Amniotic stem cell (primary cell): ENCODE measurements around the gene SRRM3.
"Not testable (repeated sequence)": the region's sequence is repeated elsewhere in the genome, so short reads cannot be mapped to it uniquely, and the experiment has no call there.

Source experiments
- DNase-seq: peaks from one replicate; lab custom pipeline; 2025; lab: John Stamatoyannopoulos, UW

SRRM3 gene

DNA sequence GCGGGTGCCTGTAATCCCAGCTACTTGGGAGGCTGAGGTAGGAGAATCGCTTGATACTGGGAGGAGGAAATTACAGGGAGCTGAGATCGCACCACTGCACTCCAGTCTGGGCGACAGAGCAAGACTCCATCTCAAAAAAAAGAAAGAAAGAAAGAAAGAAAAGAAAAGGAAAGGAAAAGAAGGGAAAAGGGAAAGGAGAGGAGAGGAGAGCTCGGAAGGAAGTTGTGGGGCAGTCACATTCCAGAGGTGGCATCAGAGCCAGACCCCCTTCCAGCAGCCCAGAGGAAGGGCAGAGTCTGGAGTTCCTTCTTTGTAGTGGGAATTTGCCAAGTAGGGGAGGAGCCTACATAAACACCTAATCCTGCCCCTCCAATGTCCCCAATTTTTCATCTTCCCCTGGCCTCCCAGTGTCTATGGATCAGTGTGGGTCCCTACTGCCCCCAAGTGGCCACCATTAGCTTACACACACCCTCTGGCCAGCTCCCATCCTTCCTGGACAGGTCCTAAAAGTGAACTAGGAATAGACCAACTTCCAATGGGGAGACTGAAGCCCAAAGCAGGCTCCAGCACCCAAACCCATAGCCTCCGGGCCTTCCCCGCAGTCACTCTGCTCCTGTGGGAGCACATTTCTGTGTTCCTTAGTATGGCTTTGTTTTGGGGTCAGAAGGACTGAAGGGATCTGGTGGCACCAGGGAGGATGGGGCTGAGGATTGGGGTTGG is 61.1 kb downstream of the SRRM3 start:
- no peak for DNase-seq

DNA sequence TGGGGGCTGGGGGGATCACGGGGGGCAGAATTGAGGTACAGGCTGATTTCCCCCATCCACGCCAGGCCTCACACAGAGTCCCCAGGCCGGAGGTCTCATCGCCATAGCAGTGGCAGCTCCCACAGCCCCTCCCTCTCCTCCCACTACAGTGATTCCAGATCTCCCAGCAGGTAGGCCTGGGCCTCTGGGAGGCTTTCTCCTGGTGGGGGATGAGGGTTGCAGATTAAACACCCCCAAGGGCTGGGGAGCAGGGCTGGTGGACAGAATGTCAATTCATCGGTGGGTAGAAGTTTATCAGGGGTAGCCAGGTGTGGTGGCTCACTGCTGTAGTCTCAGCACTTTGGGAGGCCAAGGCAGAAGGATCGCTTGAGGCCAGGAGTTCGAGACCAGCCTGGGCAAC is 63.6 kb downstream of the SRRM3 start:
- no peak for DNase-seq

DNA sequence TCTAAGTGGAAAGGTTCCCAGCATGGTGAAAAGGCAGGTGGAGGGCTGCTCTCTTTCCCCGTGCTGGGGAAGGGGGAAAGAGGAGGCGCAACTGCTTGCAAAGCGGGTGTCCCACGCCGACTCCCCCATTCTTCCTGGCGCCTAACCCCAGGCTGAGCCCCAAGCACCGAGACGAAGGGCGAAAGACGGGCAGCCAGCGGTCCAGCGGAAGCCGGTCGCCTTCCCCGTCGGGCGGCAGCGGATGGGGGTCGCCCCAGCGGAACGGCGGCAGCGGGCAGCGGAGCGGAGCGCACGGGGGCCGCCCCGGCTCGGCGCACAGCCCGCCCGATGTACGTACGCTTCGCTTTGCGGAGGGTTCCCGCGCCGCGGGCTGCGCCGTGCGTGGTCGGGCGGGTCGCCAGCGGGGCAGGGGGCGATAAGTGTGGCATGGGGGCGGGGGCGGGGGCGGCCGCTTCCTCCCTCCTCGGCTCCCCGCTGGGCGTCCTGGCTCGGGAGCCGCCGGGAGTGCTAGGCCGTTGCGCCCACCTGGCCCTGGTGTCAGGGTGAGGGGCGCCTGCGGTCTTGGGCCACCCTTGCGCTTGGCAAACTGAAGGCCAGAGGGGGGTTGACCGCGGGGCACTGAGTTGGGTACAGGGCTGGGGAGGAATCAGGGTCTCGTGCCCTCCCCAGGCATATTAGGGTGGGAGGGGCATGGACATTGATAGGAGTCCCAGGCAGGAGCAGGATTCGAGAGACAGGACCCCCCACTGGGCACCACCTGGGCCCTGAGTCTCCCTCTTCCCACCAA is 65.6 kb downstream of the SRRM3 start:
- DNase-seq = no peak

DNA sequence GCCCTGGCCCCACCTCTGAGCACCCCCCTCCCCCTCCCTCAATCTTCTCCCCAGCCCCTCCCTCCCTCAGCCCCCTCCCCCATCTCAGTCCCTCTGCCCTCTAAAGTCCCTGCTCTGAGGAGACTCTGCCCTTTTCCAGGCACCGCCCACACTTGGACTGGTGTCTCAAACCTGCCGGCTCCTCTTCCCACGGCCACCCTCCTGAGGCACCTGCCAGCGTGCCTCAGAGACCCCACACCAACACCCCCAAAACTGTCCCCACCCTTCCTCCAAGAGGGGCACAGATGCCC is 66.1 kb downstream of the SRRM3 start:
- no peak for DNase-seq

DNA sequence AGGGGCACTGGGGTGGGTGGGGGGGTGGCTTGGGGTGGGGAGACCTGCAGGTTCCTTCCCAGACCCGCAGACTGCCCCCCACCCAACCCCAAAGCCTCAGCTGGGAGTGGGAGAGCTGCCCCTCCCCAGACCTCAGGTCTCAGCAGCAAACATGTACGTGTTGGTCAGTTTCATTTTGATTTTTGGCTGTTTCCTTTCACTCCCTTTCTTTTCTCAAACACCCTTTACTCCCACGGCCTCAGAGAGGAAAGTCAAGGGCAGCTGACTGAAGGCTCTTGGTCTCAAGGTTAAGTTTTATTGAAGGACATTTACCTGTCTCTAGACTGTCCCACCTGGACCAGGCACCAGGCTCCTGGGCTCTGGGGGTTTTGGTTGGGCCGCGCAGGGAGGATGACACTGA is 66.7 kb downstream of the SRRM3 start:
- DNase-seq = no peak

DNA sequence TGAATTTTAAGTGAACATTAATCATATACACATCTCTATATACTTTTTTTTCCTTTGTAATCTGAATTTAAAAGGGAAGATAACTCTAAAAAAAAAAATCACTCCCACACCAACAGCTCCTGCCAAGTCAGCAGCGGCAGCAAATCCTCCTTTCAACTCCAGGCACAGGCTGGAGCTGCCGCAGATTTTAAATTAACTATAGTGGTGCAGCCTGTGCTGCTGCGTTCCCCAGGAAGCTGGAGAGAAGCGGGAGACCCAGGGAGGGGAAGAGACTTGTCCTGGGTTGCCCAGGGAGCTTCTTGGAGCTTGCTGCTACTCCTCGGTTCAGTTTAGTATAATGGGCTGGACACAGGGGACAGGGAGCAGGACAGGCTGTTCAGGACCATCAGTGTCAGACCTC is 68.2 kb downstream of the SRRM3 start:
- no peak for DNase-seq

DNA sequence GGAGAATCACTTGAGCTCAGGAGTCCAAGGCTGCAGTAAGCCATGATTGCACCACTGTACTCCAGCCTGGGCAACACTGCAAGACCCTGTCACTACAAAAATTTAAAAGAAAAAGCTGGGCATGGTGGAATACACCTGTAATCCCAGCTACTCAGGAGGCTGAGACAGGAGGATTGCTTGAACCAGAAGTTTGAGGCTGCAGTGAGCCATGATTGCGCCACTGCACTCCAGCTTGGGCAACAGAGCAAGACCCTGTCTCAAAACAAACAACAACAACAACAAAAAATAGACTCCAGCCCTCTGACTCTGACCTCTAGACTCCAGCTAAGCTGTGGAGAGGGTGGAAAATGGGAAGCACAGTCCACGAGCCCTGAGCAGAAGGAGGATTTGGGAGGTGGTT is 69.7 kb downstream of the SRRM3 start:
- DNase-seq = not testable (repeated sequence)

DNA sequence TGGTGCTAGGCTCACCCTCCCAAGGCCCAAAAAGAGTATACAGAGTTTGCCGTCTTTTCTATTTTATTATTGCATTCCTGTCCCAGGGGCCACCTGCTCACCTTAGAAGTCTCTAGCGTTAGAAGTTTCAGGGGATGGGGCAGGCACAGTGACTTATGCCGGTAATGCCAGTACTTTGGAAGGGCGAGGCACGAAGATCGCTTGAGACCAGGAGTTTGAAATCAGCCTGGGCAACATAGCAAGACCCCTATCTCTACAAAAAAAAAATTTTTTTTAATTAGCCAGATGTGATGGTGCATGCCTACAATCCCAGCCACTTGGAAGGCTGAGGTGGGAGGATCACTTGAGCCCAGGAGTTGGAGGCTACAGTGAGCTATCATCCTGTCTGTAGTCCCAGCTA is 70.4 kb downstream of the SRRM3 start:
- DNase-seq = no peak

DNA sequence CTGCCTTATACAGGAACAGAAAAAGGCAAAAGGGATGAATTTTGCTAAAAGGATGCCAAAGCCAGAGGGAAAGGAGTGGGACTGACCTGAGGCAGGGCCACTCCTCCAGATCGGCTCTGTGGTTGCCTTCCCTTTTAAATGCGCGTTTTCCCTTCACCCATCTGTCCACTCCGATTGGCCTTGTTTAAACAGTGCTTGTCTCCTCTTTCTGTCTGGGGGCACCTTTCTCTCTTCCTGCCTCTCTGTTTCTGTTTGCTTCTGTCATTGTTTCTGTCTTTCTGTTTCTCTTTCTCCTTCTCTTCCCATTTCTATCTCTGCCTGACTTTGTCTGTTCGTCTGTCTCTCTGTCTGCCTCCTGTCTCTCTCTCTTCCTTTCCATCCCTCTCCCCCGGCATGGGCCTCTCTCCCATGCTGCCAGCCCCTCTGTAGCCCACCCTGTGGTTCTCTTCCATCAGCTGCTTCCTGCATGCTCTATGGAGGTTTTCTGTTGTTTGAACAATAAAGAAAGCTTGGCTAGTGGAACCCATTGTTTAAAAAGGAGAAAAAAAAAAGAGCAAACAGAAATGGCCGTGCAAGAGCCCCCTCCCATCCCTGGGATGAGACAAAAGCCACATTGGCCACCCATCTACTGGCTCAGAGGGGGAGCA is 71.3 kb downstream of the SRRM3 start:
- DNase-seq = no peak

DNA sequence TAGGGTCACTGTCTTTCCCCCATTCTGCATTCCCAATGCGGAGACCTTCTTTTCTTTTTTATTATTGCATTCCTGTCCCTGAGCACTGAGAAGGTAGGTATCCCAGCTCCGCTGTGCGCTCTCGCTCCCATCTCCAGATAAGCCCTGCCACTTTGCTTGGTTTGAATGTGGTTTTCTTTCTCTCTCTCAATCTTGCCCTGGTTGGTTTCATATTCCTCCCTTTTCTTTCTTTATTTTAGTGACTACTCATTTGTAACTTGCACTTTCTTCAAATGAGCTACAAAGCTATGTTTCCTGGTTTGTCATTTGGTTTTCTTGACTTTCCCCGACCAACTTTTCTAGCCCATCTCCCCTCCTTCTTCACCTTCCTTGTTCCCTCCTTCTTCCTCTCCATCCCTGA is 71.8 kb downstream of the SRRM3 start:
- no peak for DNase-seq

DNA sequence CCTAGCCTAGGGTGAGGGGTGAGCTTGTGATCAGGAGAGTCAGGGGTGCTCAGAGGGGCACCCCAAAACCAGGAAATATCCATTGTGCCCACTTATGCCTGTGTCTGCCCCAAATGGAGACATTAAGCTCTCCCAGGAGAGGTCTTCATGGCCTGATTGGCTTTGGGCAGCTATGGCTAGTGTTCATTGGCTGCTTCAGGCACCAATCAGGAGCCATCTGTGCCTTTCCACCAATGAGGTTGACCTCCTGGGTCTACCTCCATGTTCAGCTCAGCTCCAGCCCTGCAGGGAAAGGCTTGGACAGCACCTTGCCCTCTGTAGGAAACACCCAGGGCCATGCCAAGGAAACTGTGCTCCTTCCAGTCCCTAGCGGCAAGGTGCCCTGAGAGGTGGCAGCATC is 76.8 kb downstream of the SRRM3 start:
- no peak for DNase-seq

DNA sequence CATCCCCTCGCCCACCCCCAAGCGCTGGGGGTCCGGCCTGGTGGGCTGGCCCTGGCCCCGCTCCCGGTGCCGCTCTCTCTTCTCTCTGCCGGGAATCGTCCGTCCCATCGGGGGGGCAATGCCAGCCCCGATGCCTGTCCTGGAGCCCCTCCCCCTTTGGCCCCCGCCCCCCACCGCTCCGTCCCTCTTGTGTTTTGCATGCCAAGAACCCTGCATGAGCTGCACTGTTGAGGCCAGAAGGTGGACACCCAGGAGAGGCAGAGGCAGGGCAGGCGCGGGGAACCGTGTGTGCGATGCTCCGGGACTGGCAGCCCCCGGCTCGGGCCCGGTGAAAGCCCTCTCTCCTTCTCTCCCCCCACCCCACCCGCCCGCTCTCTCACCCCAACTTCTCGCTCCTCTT is 78.7 kb downstream of the SRRM3 start:
- no peak for DNase-seq

DNA sequence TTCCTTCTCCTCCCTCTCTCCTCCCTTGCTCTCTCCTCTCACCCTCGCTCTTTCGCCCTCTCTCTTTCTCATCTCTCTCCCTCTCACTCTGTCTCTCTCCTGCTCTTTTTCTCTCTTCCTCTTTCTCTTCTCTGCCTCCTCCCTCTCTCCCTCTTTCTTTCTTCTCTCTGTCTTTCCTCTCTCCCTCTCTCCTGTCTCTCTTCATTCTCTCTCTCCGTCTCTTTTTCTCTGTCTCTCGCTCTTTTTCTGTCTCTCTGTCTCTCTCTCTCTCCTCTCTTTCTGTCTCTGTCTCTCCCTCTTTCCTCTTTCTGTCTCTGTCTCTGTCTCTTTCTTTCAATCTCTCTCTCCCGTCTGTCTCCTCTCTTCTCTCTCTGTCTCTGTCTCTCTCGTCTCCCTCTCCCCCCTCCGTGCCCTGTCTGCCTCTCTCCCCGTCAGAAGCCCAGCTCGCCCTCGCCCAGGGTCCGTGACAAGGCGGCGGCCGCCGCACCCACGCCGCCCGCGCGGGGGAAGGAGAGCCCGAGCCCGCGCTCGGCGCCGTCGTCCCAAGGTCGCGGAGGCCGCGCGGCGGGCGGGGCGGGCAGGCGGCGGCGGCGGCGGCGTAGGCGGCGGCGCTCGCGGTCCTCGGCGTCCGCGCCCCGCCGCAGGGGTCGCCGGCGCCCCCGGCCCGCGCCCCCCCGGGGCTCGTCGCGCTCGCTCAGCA is 79.5 kb downstream of the SRRM3 start:
- DNase-seq = no peak

DNA sequence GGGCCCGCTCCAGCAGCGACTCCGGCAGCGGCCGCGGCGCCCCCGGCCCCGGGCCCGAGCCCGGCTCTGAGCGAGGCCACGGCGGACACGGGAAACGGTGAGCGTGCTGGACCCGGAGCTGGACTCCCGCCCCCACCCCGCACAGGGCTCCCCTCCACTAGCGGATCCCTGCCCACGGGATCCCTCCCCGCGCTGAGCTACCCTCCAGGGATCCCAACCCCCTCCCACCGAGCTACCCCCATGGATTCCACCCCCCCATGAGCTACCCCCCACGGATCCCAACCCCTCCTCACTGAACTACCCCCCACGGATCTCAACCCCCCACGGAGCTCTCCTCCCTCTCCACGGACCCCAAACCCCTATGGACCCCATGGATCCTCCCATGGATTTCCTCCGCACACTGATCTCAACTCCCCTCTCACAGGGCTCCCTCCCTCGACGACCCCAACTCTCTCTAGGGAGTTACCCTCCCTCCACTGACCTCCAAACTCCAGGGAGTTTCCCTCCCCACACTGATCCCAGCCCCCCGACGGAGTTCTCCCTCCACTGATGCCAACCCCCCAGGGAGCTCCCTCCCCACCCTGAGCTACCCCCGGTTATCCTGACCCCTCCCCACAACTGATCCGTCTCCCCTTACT is 80.1 kb downstream of the SRRM3 start:
- DNase-seq = no peak

DNA sequence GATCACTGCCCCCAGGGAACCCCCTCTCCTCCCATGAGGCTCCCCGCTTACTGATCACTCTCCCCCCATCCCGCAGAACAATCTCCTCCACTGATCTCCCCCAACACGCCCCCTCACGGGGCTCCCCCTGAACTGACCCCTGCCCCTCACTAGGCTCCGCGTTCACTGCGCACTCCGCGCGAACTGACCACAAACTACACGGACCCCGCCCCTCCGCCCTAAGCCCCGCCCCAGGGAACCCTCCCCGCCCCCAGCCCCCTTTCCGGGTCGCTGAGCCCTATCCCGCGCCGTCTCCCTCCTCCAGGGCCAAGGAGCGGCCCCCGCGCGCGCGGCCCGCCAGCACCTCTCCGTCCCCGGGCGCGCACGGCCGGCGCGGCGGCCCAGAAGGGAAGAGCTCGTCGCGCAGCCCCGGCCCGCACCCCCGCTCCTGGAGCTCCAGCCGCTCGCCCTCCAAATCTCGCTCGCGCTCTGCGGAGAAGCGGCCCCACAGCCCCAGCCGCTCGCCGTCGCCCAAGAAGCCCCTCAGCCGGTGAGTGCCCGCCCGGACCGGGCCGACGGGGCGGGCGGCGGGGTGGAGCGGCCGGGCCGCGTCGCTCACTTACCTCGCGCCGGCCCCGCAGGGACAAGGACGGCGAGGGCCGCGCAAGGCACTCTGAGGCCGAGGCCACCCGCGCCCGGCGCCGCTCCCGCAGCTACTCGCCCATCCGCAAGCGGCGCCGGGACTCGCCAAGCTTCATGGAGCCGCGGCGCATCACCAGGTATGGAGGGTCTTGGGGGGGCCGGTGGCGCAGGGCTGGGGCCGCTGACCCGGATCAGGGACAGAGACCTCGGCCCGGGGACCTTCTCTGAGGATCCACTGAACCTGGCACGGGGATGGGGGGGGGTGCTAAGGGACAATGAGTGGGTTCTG is 80.9 kb downstream of the SRRM3 start:
- no peak for DNase-seq

DNA sequence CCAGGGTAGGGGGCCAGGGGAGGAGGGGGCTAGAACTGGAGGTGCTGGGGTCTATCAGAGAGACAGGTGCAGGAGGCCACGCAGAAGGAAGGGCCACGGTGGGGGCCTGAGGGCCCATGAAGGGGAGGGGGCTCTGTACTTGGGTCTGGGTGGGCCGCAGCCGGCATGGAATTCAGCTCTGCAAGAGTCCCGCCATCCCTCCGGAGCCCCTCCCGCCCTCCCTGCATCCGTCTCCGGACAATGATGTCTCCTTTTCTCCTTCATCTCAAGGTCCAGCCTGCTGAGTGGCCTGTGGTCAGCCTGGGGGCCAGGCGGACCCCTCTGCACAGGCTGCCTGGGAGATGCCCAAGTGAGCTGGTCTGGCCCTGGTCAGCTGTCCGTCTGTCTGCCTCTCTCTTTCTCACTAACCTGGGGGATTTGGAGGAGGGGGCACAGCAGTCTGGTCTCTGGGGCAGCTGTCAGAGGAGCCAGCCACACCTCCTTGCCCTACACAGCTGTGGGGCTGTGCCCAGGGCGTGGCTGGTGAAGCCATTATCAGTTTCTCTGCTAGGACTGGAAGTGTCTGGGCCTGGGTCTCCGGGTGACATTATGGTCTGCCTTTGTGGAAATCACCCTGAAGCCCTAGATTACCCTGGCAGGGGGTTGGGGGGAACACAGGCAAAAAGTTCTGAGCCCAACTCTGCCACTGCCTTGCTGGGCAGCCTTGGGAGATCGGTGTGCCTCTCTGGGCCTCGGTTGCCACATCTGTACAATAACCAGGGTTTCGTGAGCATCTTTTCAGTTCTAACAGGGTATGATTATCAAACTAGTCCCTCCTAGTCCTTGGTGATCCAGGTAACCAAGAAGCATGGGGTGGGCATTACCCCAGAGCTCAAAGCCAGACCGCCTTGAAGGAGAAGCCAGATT is 81.8 kb downstream of the SRRM3 start:
- DNase-seq = no peak

DNA sequence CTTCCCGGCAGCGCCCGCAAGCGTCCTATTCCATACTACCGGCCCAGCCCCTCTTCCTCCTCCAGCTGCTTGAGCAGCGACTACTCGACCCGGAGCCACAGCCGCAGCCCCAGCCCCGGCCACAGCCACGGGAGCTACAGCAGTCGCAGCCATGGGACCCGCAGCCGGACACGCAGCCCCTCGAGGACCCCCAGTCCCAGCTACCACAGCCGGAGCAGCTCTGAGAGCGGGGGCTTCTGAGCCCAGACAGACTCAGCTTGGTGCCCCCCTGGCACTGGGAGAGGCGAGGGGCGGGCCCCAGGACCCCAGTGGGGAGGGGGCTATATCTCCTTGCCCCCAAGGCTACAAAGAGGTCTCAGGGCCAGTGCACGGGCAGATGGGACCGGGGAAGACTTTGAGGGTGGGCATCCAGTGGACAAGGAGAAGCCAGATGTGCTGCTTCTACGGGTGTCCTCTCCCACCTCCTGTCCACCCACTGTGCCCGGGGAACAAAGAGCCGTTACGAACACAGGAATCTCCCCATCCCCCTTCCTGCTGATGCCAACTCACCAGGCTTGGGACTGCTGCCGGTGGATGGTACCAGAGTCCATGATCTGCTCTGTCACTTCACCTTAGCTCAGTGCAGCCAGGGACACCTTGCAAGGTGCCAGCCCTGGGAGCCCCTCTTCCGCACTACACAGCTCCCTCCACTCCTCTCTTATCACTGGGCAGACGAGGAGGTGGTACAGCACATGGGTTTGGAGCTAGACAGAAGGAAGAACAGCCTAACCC is 84.1 kb downstream of the SRRM3 start:
- no peak for DNase-seq

DNA sequence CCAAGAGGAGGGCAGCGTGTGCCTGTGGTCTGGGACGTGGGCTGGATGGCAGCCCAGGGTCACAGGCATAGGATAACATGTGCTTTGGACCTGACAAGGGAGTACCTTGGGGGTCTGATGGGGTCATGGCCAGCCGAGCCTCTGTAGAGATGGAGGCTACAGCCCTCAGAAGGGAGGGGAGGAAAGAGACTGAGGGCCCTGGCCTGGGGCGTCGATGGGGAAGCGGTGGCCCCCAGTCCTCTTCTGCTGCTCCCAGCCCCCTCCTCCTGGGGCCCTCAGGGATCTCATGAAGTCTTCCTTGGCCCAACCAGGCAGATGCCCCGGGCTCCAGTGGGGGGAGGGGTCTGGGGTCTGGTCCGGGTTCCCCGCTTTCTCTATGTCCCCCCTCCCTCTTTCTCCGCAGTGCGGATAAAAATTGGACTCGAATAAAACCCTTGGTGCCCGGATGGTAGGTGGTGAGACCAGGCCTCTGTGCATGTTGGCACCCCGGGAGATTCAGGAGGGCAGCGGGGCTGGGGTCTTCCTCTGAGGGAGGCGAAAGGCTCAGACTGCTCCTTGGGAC is 85.2 kb downstream of the SRRM3 start:
- DNase-seq = no peak

DNA sequence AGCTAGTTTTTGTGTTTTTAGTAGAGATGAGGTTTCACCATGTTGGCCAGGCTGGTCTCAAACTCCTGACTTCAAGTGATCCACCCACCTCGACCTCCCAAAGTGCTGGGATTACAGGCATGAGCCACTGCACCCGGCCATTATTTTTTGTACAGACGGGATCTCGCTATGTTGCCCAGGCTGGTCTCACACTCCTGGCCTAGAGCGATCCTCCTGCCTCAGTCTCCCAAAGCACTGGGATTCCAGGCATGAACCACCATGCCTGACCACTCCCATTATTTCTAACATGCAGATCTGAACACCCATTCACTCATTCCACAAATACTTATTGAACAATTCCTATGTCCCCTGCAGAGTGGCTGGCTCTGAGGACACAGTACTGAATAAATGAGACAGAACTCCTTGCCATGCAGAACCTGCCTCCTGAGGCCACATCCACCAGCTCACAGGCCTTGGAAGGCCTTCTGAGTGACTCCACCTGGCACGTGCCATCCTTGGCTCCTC is 89.2 kb downstream of the SRRM3 start:
- not testable (repeated sequence) for DNase-seq
